CD14-positive monocyte (primary cell): ENCODE results near the gene ZNF407. TPM values are rescaled to one million over a fixed set of nuclear protein-coding genes. Genes with fewer than 3 reads are reported as not detected.

Experiments used
- DNase-seq, 3 donors: peaks; one replicate each; pipeline ENCODE4 v3.0.0-alpha.2; 2011 to 2022
- H2AFZ ChIP-seq: 2 replicates; pipeline ENCODE4 v1.6.0; 2012; ENCODE audit warnings: mild to moderate bottlenecking, low read depth, low read length, inconsistent platforms; ENCODE audit not compliant: insufficient read depth, poor library complexity, severe bottlenecking
- H3K27ac ChIP-seq, 2 donors: 1 replicate in 1 of 2; 2 replicates in 1 of 2; pipeline ENCODE4 v1.5.1; 2012 to 2013; ENCODE audit warnings: low read length in 2 of 2, control low read depth in 1 of 2, inconsistent platforms in 1 of 2, low read depth in 1 of 2, mild to moderate bottlenecking in 1 of 2
- H3K27me3 ChIP-seq, 2 donors: one replicate each; pipeline versions ENCODE4 v1.6.0 to v1.6.1; 2011 to 2013; ENCODE audit warnings: low read length in 2 of 2; ENCODE audit not compliant: control insufficient read depth in 2 of 2, insufficient read depth in 2 of 2
- H3K36me3 ChIP-seq, 2 donors: replicated peaks in 1 of 2; 1 replicate in 1 of 2; 2 replicates in 1 of 2; pipeline versions ENCODE4 v1.5.1 to v1.6.1; 2012 to 2013; ENCODE audit warnings: low read length in 2 of 2, control low read depth in 1 of 2, inconsistent platforms in 1 of 2, mild to moderate bottlenecking in 1 of 2; ENCODE audit not compliant: insufficient read depth in 2 of 2, control insufficient read depth in 1 of 2
- H3K4me1 ChIP-seq, 2 donors: 1 replicate in 1 of 2; 2 replicates in 1 of 2; pipeline versions ENCODE4 v1.5.1 to v1.6.1; 2012 to 2013; ENCODE audit warnings: low read length in 2 of 2, control low read depth in 1 of 2, inconsistent platforms in 1 of 2, mild to moderate bottlenecking in 1 of 2, moderate library complexity in 1 of 2; ENCODE audit not compliant: insufficient read depth in 2 of 2, control insufficient read depth in 1 of 2
- H3K4me2 ChIP-seq: replicated peaks from 2 replicates; pipeline ENCODE3; 2012; ENCODE audit warnings: low read length, moderate library complexity, mild to moderate bottlenecking; ENCODE audit not compliant: poor library complexity, severe bottlenecking; ENCODE audit errors: extremely low read depth
- H3K4me3 ChIP-seq, 3 experiments: fragments of 200-600 bp in 1 of 3; sonication (generic) in 1 of 3; replicated peaks in 1 of 3; 1 replicate in 2 of 3; 2 replicates in 1 of 3; pipeline ENCODE4 v1.5.1; 2011 to 2013; ENCODE audit warnings: low read length in 3 of 3, mild to moderate bottlenecking in 3 of 3, control low read depth in 2 of 3, low read depth in 2 of 3, inconsistent platforms in 1 of 3, moderate library complexity in 1 of 3
- H3K79me2 ChIP-seq: 2 replicates; pipeline ENCODE4 v1.6.0; 2012; ENCODE audit warnings: mild to moderate bottlenecking, control low read depth, inconsistent platforms, low read length, moderate library complexity; ENCODE audit not compliant: insufficient read depth
- H3K9ac ChIP-seq: 2 replicates; pipeline ENCODE4 v1.6.0; 2017; ENCODE audit warnings: low read length, mild to moderate bottlenecking; ENCODE audit not compliant: insufficient read depth, poor library complexity, severe bottlenecking
- H3K9me3 ChIP-seq, 2 donors: replicated peaks in 1 of 2; 1 replicate in 1 of 2; 2 replicates in 1 of 2; pipeline versions ENCODE4 v1.5.1 to v1.6.1; 2012 to 2013; ENCODE audit warnings: low read length in 2 of 2, control low read depth in 1 of 2; ENCODE audit not compliant: control insufficient read depth in 1 of 2, insufficient read depth in 1 of 2
- H4K20me1 ChIP-seq: 2 replicates; pipeline ENCODE4 v1.6.0; 2012; ENCODE audit warnings: mild to moderate bottlenecking, low read length, control low read depth, moderate library complexity; ENCODE audit not compliant: insufficient read depth
- H3K27ac Mint-ChIP-seq, 7 donors: one replicate each; pipeline ENCODE4 v1.8.0; 2020; ENCODE audit warnings: mild to moderate bottlenecking in 7 of 7, mixed read lengths in 7 of 7, moderate library complexity in 6 of 7, inconsistent platforms in 2 of 7
- H3K27me3 Mint-ChIP-seq, 3 donors: one replicate each; pipeline ENCODE4 v1.8.0; 2021 to 2022; ENCODE audit warnings: low read depth in 3 of 3, mild to moderate bottlenecking in 3 of 3, mixed read lengths in 3 of 3, moderate library complexity in 3 of 3, inconsistent platforms in 1 of 3
- H3K36me3 Mint-ChIP-seq, 2 donors: one replicate each; pipeline ENCODE4 v1.8.0; 2020; ENCODE audit warnings: mixed read lengths in 2 of 2, inconsistent platforms in 1 of 2, mild to moderate bottlenecking in 1 of 2
- H3K4me1 Mint-ChIP-seq: one replicate; pipeline ENCODE4 v1.8.0; 2020; ENCODE audit warnings: mild to moderate bottlenecking, mixed read lengths
- H3K4me3 Mint-ChIP-seq, 2 donors: one replicate each; pipeline ENCODE4 v1.8.0; 2020; ENCODE audit warnings: mild to moderate bottlenecking in 2 of 2, mixed read lengths in 2 of 2, moderate library complexity in 1 of 2
- H3K9me3 Mint-ChIP-seq, 7 donors: one replicate each; pipeline ENCODE4 v1.8.0; 2020 to 2022; ENCODE audit warnings: mixed read lengths in 7 of 7, mild to moderate bottlenecking in 6 of 7, moderate library complexity in 6 of 7, inconsistent platforms in 2 of 7
- CTCF ChIP-seq: fragments of 200-600 bp; IDR thresholded peaks from one replicate; pipeline ENCODE4 v1.8.0; 2022; ENCODE audit warnings: antibody characterized with exemption, mild to moderate bottlenecking
- WGBS: methylation state at CpG from one replicate; pipeline ENCODE4 v1.1.5; 2013; ENCODE audit warnings: missing lambda C conversion rate; ENCODE audit not compliant: insufficient coverage; 5-methylcytosine and 5-hydroxymethylcytosine counted together
- intact Hi-C, 2 donors: fragments of 100-400 bp; cut with micrococcal nuclease; formaldehyde crosslinking; loops; one replicate each; pipeline versions ENCODE4 v1.15.0 to v1.15.1; 2023
- polyA plus RNA-seq, 3 donors: library from polyadenylated mRNA; depleted of rRNA in 1 of 3; unstranded in 2 of 3; stranded (reverse) in 1 of 3; fragments of 300-500 nt in 2 of 3; fragments of >200 nt in 1 of 3; fragmentation: Illumina TruSeq in 2 of 3; gene quantifications; 1 replicate in 2 of 3; 2 replicates in 1 of 3; pipeline ENCODE4 v1.2.3, GENCODE V29; 2012 to 2021

ZNF407 gene
- polyA plus RNA-seq, 3 donors = 1.3 to 3.6 (median 1.6) TPM

GRCh38 chr18:74589021-74589420 is 8.6 kb upstream of the ZNF407 start:
- H3K27ac Mint-ChIP-seq = peak overlapping the region; percentile 91 to 98 (median 95)
- Histone ChIP-seq H3K4me2 (peak overlapping the region; percentile 69), H3K9ac (peak overlapping the region; percentile 6), H4K20me1 (no peaks in the 10 kb centered on the region), H2AFZ (no peak overlapping the region), H3K4me1 (peaks cover 52 to 61% of the 10 kb centered on the region in 2 donors), H3K4me3 (peak overlapping the region in 2 of 3 experiments; percentile 23 to 62), H3K36me3 (peaks cover 0 to 6% of the 10 kb centered on the region in 2 donors), H3K27ac (peak overlapping the region; percentile 87), H3K79me2 (peaks cover 15% of the 10 kb centered on the region), H3K27me3 (no peaks in the 10 kb centered on the region), H3K9me3 (no peaks in the 10 kb centered on the region)
- peak overlapping the region; percentile 32 to 69 for H3K4me3 Mint-ChIP-seq
- peaks cover 6 to 12% of the 10 kb centered on the region in 2 donors for H3K36me3 Mint-ChIP-seq
- H3K27me3 Mint-ChIP-seq = peaks cover 0 to 6% (median 3%) of the 10 kb centered on the region in 3 donors
- peak; percentile 78 to 91 (median 86) for DNase-seq
- intact Hi-C loops = no loop called here
- 0% methylated on average over 4 of the region's 6 CpGs for WGBS
- no peak for TF ChIP-seq CTCF
- H3K9me3 Mint-ChIP-seq = no peaks in the 10 kb centered on the region
- H3K4me1 Mint-ChIP-seq = peaks cover 55% of the 10 kb centered on the region

GRCh38 chr18:74589811-74590210 is 7.9 kb upstream of the ZNF407 start:
- WGBS = no CpG with 5 or more reads among the region's 3 CpGs

More at GRCh38 chr18:74589811-74590210, 7.9 kb upstream of the ZNF407 start:
- no peak for TF ChIP-seq CTCF
- Mint-ChIP-seq H3K27me3 (peaks cover 0 to 6% (median 3%) of the 10 kb centered on the region in 3 donors), H3K4me3 (peak overlapping the region in 1 of 2 donors; percentile 15), H3K9me3 (no peaks in the 10 kb centered on the region), H3K27ac (peak overlapping the region; percentile 91 to 98 (median 95)), H3K36me3 (peaks cover 10 to 17% of the 10 kb centered on the region in 2 donors), H3K4me1 (peaks cover 59% of the 10 kb centered on the region)
- Histone ChIP-seq H3K79me2 (peaks cover 23% of the 10 kb centered on the region), H3K4me1 (peaks cover 55 to 65% of the 10 kb centered on the region in 2 donors), H4K20me1 (peaks cover 4% of the 10 kb centered on the region), H3K9ac (no peak overlapping the region), H3K27ac (peak overlapping the region; percentile 87), H2AFZ (no peak overlapping the region), H3K36me3 (peaks cover 0 to 6% of the 10 kb centered on the region in 2 donors), H3K4me2 (peak overlapping the region; percentile 69), H3K4me3 (peak overlapping the region in 1 of 3 experiments; percentile 62), H3K27me3 (no peaks in the 10 kb centered on the region), H3K9me3 (no peaks in the 10 kb centered on the region)
- intact Hi-C loops = loop anchor here (2.0 to 10.0 kb wide), 3 partner anchors 93 to 345 kb away; partner anchors contain the start of gene CNDP2 (in 2 of the 2)
- peak; percentile 58 to 80 (median 74) for DNase-seq
